Hypothalamus (tissue), 51 donors: ENCODE results near the gene EVC2.
"Not testable (repeated sequence)": the region's sequence is repeated elsewhere in the genome, so short reads cannot be mapped to it uniquely, and the experiment has no call there.

ENCODE experiments used
- DNase-seq, 51 donors: peaks; one replicate each; lab custom pipeline; 2025; lab: John Stamatoyannopoulos, UW

Gene EVC2

DNA sequence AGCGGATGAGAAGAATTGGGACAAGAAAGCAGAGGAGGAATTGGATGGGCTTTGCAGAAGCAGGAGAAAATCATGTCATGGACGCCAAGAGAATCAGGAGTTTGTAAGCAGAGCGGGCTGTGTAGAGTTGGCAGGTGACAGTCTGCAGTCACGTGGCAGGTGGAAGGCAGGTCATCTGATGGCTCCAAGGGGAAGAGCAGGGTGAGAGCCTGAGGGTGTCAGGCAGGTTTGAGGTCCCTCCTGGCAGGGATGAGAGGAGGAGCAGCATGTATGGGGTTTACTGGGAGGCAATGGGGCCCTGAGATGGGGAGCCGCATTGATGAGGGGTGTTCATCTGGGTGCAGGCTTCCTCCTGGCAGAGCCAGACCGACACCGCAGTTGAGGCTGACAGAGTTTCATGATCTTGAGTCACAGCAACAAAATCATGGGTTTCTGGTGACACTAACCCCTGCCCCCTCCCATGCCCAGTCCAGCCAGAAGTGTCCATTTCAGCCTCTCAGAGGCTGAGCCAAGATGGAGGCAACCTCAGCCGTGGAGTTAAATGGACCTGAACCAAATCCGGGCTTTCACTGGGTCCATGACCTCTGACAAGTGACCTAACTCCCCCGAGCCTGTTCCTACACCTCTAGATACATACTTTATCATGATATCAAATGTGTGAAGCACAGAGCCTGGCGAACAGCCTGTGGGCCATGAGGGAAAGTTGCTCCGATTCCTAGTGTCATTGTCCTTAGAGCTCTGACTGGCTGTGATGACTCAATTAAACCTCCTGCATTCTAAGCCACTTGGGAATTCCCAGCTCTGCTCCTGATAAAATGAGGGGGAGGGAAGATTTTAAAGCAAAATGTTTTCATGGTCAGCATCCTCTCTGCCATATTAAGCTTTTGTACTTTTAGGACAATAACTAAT lies 38.7 kb upstream of the EVC2 start:
- DNase-seq = no peak

- DNase-seq = no peak
These were observed 37.9 kb upstream of the EVC2 start for GRCh38 chr4:5746250-5746649.

DNA sequence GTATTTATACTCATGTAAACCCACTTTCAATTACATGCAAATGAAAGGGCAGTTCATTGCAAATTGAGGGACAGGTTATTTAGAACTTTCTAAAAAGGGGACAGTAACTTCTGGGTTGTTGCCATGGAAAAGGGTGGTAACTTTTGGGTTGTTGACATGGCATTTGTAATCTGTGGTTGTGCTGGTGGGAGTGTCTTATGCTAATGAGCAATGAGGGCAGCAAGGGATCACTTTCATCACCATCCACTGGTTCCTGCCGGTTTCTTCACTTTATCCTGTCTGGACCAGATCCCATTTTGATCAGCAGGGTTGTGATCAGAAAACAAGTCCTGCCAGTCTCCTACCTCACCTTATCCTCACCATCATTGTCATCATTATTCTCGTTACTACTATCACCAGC lies 34.6 kb upstream of the EVC2 start:
- no peak for DNase-seq

DNA sequence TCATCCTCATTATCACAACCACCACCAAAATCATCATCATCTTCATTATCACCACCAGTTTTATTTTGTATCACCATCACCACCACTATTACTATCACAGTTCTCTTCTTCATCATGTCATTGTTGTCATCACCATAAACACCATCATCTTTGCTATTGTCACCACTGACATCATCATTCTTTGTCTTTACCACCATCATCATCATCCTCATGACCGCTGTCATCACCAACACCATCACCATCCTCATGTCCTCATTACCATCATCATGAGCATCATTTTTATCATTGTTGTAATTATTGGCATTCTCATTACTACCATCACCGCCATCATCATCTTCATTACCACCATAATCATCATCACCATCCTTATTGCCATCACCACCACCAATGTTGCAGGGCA lies 34.0 kb upstream of the EVC2 start:
- DNase-seq = no peak

GRCh38 chr4:5738061-5738460 lies 29.7 kb upstream of the EVC2 start:
- DNase-seq = no peak

GRCh38 chr4:5735463-5735862 lies 27.1 kb upstream of the EVC2 start:
- DNase-seq = no peak

- DNase-seq = peak in 1 of 51 donors; percentile 11
These were observed 26.5 kb upstream of the EVC2 start for GRCh38 chr4:5734853-5735252.

DNA sequence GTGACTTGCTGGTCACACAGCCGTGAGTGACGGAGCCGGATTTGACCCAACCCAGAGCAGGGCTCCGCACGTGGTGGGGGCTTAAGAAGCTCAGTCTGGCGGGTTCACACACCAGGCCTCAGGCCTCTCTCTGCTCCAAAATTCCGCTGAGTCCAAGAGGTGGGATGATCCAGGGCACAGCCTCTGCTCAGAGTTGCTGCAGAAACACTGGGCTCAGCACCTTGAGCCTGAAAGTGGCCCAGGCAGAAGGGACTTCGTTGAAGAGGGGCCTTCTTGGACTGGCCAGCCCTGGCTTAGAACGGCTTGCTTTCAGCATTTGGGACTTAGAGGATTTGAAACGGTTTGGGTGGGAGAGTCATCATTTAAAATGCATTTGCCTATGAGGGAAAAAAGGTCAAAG lies 23.8 kb upstream of the EVC2 start:
- no peak for DNase-seq

GRCh38 chr4:5730993-5731990 lies 22.9 kb upstream of the EVC2 start:
- DNase-seq = no peak

- no peak for DNase-seq
These were observed 22.1 kb upstream of the EVC2 start for GRCh38 chr4:5730436-5730835.

DNA sequence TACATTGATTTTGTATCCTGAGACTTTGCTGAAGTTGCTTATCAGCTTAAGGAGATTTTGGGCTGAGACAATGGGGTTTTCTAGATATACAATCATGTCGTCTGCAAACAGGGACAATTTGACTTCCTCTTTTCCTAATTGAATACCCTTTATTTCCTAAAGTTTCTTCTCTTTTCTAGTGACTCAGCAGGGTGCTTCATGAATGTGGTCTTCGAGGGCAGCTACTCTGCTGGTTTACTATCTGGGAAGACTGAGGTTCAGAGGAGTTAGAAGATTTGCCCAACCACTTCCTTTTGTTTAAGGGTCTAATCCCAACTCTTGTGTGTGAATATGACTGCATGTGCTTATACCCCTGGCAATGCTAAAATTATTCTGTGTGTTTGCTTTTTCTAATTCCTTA lies 20.1 kb upstream of the EVC2 start:
- DNase-seq = not testable (repeated sequence)

DNA sequence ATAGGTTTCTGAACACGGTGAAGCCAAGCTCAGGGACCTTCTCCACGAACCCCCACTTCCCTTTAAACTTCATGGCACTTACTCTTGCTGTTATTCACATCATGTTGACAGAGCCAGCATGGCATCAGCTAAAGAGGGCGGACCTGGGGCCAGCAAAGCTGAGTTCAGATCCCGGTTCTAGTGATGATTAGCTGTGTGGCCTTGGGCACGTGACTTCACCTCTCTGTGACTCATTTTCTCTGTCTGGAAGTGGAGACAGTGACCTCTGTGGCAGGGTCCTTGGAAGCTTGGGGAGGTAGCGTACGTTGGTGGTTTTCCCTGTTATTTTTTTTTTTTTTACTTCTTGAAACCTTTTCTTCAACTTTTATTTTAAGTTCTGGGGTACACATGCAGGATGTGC lies 16.0 kb upstream of the EVC2 start:
- DNase-seq = no peak

GRCh38 chr4:5722328-5722727 lies 14.0 kb upstream of the EVC2 start:
- DNase-seq = no peak

DNA sequence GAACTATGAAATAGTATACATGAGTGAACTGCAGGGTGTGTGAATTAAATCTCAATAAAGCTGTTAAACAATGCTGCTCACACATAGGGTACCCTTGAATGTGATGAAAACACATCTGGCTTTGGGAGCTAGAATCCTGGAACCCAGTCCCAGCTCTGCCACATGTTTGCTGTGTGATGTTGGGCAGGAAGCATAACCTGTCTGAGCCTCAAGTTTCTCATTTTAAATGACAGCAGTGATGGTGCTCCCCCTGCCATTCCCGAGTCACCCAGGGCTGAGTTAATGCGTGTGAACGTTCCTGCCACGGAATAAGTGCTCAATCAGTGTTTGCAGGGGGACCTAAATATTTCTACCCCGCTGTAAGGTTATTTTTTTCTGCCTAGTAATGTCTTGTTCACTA lies 13.6 kb upstream of the EVC2 start:
- DNase-seq = no peak

DNA sequence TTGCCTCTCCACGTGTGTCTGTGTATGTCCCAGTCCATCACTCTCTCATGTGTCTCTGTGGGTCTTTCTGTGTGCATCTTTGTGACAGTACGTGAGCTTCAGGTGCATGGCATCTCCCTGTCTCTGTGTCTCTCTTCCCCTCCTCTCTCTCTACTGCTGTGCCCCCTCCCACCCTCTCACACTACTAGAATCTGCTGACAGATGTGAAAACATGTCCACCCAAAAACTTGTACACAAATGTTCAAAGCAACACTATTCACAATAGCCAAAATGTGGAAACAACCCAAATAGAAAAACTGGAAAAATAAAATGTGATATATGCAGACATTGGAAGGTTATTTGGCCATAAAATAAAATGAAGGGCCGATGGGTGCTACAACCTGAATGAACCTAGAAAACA lies 12.6 kb upstream of the EVC2 start:
- DNase-seq = no peak

DNA sequence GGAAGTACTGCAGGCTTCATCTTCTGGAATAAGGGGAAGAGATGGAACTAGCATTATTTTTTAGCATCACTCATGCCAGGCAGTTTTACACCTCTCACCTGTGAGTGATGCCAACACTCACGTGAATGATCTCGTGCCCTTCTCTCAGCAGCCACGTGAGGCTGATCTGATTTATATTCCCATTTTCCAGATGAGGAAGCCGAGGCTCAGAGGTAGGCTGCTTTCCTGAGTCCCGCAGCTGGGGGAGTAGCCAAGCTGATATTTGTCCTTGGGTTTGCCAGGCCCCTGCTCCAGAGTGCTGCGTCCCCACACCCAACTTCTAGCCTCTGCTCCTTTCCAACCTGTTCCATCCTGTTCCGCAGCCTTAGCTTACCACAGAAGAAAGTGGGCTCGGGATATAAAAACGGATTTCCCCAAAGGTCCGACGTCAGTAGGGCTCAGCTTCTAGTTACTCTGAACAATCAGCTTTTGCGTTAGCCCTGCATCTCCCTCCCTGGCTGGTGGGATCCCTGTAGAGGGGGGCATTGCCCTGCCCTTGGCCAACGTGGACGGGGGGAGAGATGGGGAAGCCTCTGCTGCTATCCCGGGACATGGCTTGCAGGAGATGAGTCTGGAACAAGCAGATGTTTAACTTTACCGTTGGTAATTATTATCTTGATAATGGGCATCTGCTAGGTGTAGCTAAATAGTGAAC lies 11.9 kb upstream of the EVC2 start:
- DNase-seq = no peak

DNA sequence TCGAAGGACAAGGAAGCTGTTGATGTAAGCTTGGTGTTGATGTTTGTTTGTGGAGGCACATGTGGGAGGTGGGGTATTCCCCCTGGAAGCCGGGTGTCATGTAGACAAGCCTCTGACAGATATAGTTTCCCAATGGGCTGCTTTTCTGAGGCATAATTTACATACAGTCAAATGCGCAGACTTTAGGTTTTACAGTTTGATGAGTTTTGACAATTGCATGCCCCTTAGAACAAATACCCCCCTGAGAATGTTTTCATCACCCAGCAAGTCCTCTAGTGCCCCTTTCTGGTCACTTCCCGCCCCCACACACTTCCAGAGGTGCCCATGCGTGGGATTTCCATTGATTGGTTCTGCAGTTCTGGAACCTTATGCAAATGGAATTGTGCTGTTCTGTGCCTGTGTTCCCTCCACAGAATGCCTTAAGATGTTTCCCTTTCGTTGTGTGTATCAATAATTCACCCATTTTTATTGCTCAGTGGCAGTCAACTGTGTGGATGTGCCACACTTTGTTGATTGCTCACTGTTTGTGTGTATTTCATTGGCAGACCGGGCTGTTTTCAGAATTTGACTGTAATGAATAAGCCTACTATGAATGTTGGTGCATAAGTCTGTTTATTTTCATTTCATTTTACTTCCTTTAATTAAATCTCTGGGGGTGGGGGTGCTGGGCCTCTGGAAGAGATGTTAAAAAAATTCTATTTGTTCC lies 11.1 kb upstream of the EVC2 start:
- DNase-seq = no peak

- DNase-seq = no peak
These were observed 10.1 kb upstream of the EVC2 start for GRCh38 chr4:5718411-5718810.

DNA sequence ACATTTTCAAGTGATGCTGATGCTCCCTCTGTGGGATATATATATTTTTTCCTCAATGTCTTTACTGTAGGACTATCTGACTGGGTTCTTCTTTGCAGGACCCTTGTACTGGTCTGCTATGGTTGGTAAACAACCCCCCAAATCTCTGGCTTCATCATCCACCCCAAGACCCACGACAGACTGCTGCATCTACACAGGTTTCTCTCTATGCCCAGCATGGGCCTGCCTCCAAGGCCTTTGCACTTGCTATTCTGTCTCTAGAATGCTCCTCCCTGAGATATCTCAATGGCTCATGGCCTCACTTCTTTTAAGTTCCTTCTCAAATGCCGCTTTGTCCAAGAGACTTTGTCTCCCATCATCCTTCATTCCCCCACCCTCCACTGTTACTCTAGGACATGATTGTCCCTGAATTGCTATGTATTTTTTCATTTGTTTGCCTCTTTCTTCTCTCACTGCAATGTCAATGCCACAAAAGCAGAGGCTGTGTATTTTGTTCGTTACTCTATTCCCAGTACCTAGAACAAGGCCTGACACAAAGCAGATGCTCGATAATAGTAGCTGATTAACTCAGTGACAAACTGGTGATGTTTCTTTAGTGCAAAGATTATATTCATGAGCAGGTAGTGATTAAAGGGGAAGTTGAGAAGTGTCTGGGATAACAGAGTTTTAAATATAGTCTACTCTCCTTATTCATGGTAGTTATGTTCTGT lies 9.2 kb upstream of the EVC2 start:
- DNase-seq = no peak

- DNase-seq = no peak
These were observed 8.0 kb upstream of the EVC2 start for GRCh38 chr4:5716391-5716790.
